ENCODE results near the gene CENPL. TPM values are rescaled to one million over a fixed set of nuclear protein-coding genes. Genes with fewer than 3 reads are reported as not detected.
A peak's percentile ranks its signal among the peaks of the same experiment; 100 is the strongest.

The CENPL gene
- total and polyA plus RNA-seq, 2 experiments from 2014 or later: 4.9 to 10.9 TPM

GRCh38 chr1:173868266-173869020, 43.8 kb upstream of the CENPL start, which contains the start of gene ZBTB37:
TSS of gene ZBTB37 (plus strand) at chr1:173868380. CDS start at chr1:173870226, 1,846 bp downstream.
- Histone ChIP-seq H3K36me3 (peaks cover 38% of the 10 kb centered on the region), H3K27me3 (no peaks in the 10 kb centered on the region), H3K4me1 (ENCODE audit: low read depth) (peaks cover 19% of the 10 kb centered on the region), H3K4me3 (peak within 1 kb of the TSS; percentile 55), H3K9me3 (ENCODE audit: low read depth) (no peaks in the 10 kb centered on the region), H3K27ac (peak within 1 kb of the TSS; percentile 82)
- DNase-seq (ENCODE audit: low read depth in 1 of 2, low spot score in 1 of 2): peak; percentile 41 to 93
- TF ChIP-seq CTCF (IDR thresholded peaks at IDR 0.05; ENCODE audit: low read depth, low read length): no peak

GRCh38 chr1:173867753-173868265, 43.1 kb upstream of the CENPL start, which contains the start of gene GAS5:
TSS of gene GAS5 (minus strand) at chr1:173867989.
- H3K4me1 ChIP-seq (ENCODE audit: low read depth): peaks cover 19% of the 10 kb centered on the region
- H3K36me3 ChIP-seq: peaks cover 42% of the 10 kb centered on the region
- no peak for TF ChIP-seq CTCF (IDR thresholded peaks at IDR 0.05; ENCODE audit: low read depth, low read length)
- peak within 1 kb of the TSS; percentile 55 for H3K4me3 ChIP-seq
- H3K9me3 ChIP-seq (ENCODE audit: low read depth): no peaks in the 10 kb centered on the region
- H3K27ac ChIP-seq: peak within 1 kb of the TSS; percentile 82
- no peaks in the 10 kb centered on the region for H3K27me3 ChIP-seq
- DNase-seq (ENCODE audit: low read depth in 1 of 2, low spot score in 1 of 2): peak; percentile 99 to 100

- peak overlapping the region; percentile 38 for H3K4me3 ChIP-seq
- H3K27me3 ChIP-seq: no peaks in the 10 kb centered on the region
- peak in 1 of 2 donors; percentile 68 for DNase-seq (ENCODE audit: low read depth in 1 of 2, low spot score in 1 of 2)
- H3K4me1 ChIP-seq (ENCODE audit: low read depth): peaks cover 19% of the 10 kb centered on the region
- H3K9me3 ChIP-seq (ENCODE audit: low read depth): no peaks in the 10 kb centered on the region
- TF ChIP-seq CTCF (IDR thresholded peaks at IDR 0.05; ENCODE audit: low read depth, low read length): no peak
- H3K36me3 ChIP-seq: peaks cover 45% of the 10 kb centered on the region
- H3K27ac ChIP-seq: peak overlapping the region; percentile 77
Observed at GRCh38 chr1:173867141-173867752, 42.6 kb upstream of the CENPL start.

- H3K27me3 ChIP-seq: no peaks in the 10 kb centered on the region
- H3K27ac ChIP-seq: peak overlapping the region; percentile 77
- peak overlapping the region; percentile 38 for H3K4me3 ChIP-seq
- DNase-seq (ENCODE audit: low read depth in 1 of 2, low spot score in 1 of 2): peak in 1 of 2 donors; percentile 13
- no peak for TF ChIP-seq CTCF (IDR thresholded peaks at IDR 0.05; ENCODE audit: low read depth, low read length)
- peaks cover 19% of the 10 kb centered on the region for H3K4me1 ChIP-seq (ENCODE audit: low read depth)
- H3K36me3 ChIP-seq: peaks cover 45% of the 10 kb centered on the region
- H3K9me3 ChIP-seq (ENCODE audit: low read depth): no peaks in the 10 kb centered on the region
Observed at GRCh38 chr1:173866413-173867115, 41.9 kb upstream of the CENPL start.

GRCh38 chr1:173865468-173866164, 40.9 kb upstream of the CENPL start:
- TF ChIP-seq CTCF (IDR thresholded peaks at IDR 0.05; ENCODE audit: low read depth, low read length): no peak
- H3K27ac ChIP-seq: peak overlapping the region; percentile 77

More at GRCh38 chr1:173865468-173866164, 40.9 kb upstream of the CENPL start:
- Histone ChIP-seq H3K9me3 (ENCODE audit: low read depth) (no peaks in the 10 kb centered on the region), H3K4me3 (peak overlapping the region; percentile 38), H3K4me1 (ENCODE audit: low read depth) (peaks cover 19% of the 10 kb centered on the region), H3K36me3 (peaks cover 40% of the 10 kb centered on the region), H3K27me3 (no peaks in the 10 kb centered on the region)
- peak in 1 of 2 donors; percentile 9 for DNase-seq (ENCODE audit: low read depth in 1 of 2, low spot score in 1 of 2)

Data from cardiac muscle cell (in vitro differentiated cells and primary cell).